HEK293T (cell line): Measurements from ENCODE around the gene PRSS27.

Source experiments
- CTCF ChIA-PET: fragments of 350-600 bp; formaldehyde crosslinking; extraction: SDS; loops from one replicate; lab custom pipeline; 2021; ENCODE audit warnings: antibody characterized with exemption, inconsistent platforms; lab: Yijun Ruan, JAX
- POLR2A ChIA-PET: fragments of 350-600 bp; formaldehyde crosslinking; extraction: SDS; loops from one replicate; lab custom pipeline; 2020; ENCODE audit warnings: antibody characterized with exemption, inconsistent platforms; lab: Yijun Ruan, JAX
- DNase-seq: peaks from one replicate; pipeline ENCODE4 v3.0.0; 2012; ENCODE audit warnings: mixed read lengths; ENCODE audit errors: extremely low spot score
- ARNT ChIP-seq: fragments of 450-650 bp; IDR thresholded peaks from 2 replicates; pipeline ENCODE4 v1.6.1; 2017; ENCODE audit warnings: mild to moderate bottlenecking
- BHLHE40 ChIP-seq: fragments of 450-650 bp; IDR thresholded peaks from 2 replicates; pipeline ENCODE4 v1.6.1; 2016; ENCODE audit warnings: mild to moderate bottlenecking, moderate library complexity, borderline replicate concordance
- CTBP1 ChIP-seq: fragments of 450-650 bp; IDR thresholded peaks from 2 replicates; pipeline ENCODE4 v1.6.1; 2016; ENCODE audit warnings: borderline replicate concordance
- ELF4 ChIP-seq: fragments of 450-650 bp; IDR thresholded peaks from 2 replicates; pipeline ENCODE4 v1.6.1; 2017; ENCODE audit warnings: antibody characterized with exemption
- FOXA1 ChIP-seq: fragments of 450-650 bp; IDR thresholded peaks from 2 replicates; pipeline ENCODE4 v1.6.1; 2016; ENCODE audit warnings: mild to moderate bottlenecking
- FOXK2 ChIP-seq: fragments of 450-650 bp; IDR thresholded peaks from 2 replicates; pipeline ENCODE4 v1.6.1; 2016; ENCODE audit warnings: mild to moderate bottlenecking
- FOXM1 ChIP-seq: fragments of 450-650 bp; IDR thresholded peaks from 2 replicates; pipeline ENCODE4 v1.6.1; 2017; ENCODE audit warnings: mild to moderate bottlenecking, borderline replicate concordance
- HDGF ChIP-seq: fragments of 450-650 bp; IDR thresholded peaks from 2 replicates; pipeline ENCODE4 v1.6.1; 2017; ENCODE audit warnings: antibody characterized with exemption, borderline replicate concordance
- L3MBTL2 ChIP-seq: fragments of 450-650 bp; conservative IDR thresholded peaks from 2 replicates; pipeline ENCODE4 v1.6.1; 2016; ENCODE audit warnings: mild to moderate bottlenecking
- LEF1 ChIP-seq: fragments of 450-650 bp; IDR thresholded peaks from 2 replicates; pipeline ENCODE4 v1.6.1; 2017; ENCODE audit warnings: mild to moderate bottlenecking, borderline replicate concordance
- NFRKB ChIP-seq: fragments of 450-650 bp; IDR thresholded peaks from 2 replicates; pipeline ENCODE4 v1.6.1; 2016; ENCODE audit warnings: mild to moderate bottlenecking, moderate library complexity
- PKNOX1 ChIP-seq: fragments of 450-650 bp; IDR thresholded peaks from 2 replicates; pipeline ENCODE4 v1.6.1; 2016
- SP1 ChIP-seq: fragments of 450-650 bp; IDR thresholded peaks from 2 replicates; pipeline ENCODE4 v1.6.1; 2017
- SUZ12 ChIP-seq: fragments of 450-650 bp; IDR thresholded peaks from 2 replicates; pipeline ENCODE4 v1.6.1; 2016; ENCODE audit warnings: mild to moderate bottlenecking
- TARDBP ChIP-seq: fragments of 450-650 bp; IDR thresholded peaks from 2 replicates; pipeline ENCODE4 v1.6.1; 2016
- ZNF384 ChIP-seq: fragments of 450-650 bp; IDR thresholded peaks from 2 replicates; pipeline ENCODE4 v1.6.1; 2016

PRSS27 gene

GRCh38 chr16:2715519-2715918, 4.5 kb downstream of the PRSS27 start:
- no peak for TF ChIP-seq L3MBTL2
- no peak for TF ChIP-seq ZNF384
- no peak for TF ChIP-seq NFRKB
- TF ChIP-seq BHLHE40, result no peak
- TF ChIP-seq ARNT, result no peak
- no peak for TF ChIP-seq CTBP1
- TF ChIP-seq PKNOX1, result no peak
- TF ChIP-seq FOXM1, result no peak
- TF ChIP-seq TARDBP, result no peak
- no peak for TF ChIP-seq FOXK2
- no peak for TF ChIP-seq HDGF
- no peak for TF ChIP-seq ELF4
- no peak for TF ChIP-seq SP1
- no peak for TF ChIP-seq SUZ12
- no peak for TF ChIP-seq LEF1
- TF ChIP-seq FOXA1, result no peak
- DNase-seq, result no peak
- ChIA-PET POLR2A (no interaction called here), CTCF (no interaction called here)

- DNase-seq, result no peak
- ChIA-PET POLR2A (no interaction called here), CTCF (no interaction called here)
- TF ChIP-seq BHLHE40, result no peak
- TF ChIP-seq TARDBP, result no peak
- TF ChIP-seq SUZ12, result no peak
- no peak for TF ChIP-seq FOXM1
- TF ChIP-seq L3MBTL2, result no peak
- TF ChIP-seq PKNOX1, result no peak
- no peak for TF ChIP-seq FOXA1
- no peak for TF ChIP-seq ELF4
- no peak for TF ChIP-seq CTBP1
- no peak for TF ChIP-seq SP1
- no peak for TF ChIP-seq LEF1
- no peak for TF ChIP-seq NFRKB
- no peak for TF ChIP-seq ZNF384
- TF ChIP-seq FOXK2, result no peak
- TF ChIP-seq ARNT, result no peak
- TF ChIP-seq HDGF, result no peak
These were observed 5.0 kb downstream of the PRSS27 start for GRCh38 chr16:2715064-2715463.

GRCh38 chr16:2713985-2714774, 5.8 kb downstream of the PRSS27 start:
- TF ChIP-seq ELF4, result no peak
- TF ChIP-seq FOXK2, result no peak
- no peak for TF ChIP-seq BHLHE40
- TF ChIP-seq SUZ12, result no peak
- TF ChIP-seq PKNOX1, result no peak
- TF ChIP-seq FOXM1, result no peak
- TF ChIP-seq NFRKB, result no peak
- no peak for TF ChIP-seq TARDBP
- TF ChIP-seq SP1, result no peak
- no peak for TF ChIP-seq HDGF
- TF ChIP-seq FOXA1, result no peak
- no peak for TF ChIP-seq L3MBTL2
- no peak for TF ChIP-seq LEF1
- TF ChIP-seq ZNF384, result no peak
- TF ChIP-seq ARNT, result no peak
- no peak for TF ChIP-seq CTBP1
- POLR2A ChIA-PET, result no interaction called here
- CTCF ChIA-PET, result interaction anchor here (0.6 kb wide), 1 partner anchor 131 kb away, joined by 3 read pairs; no protein-coding TSS in a partner anchor
- no peak for DNase-seq

DNA sequence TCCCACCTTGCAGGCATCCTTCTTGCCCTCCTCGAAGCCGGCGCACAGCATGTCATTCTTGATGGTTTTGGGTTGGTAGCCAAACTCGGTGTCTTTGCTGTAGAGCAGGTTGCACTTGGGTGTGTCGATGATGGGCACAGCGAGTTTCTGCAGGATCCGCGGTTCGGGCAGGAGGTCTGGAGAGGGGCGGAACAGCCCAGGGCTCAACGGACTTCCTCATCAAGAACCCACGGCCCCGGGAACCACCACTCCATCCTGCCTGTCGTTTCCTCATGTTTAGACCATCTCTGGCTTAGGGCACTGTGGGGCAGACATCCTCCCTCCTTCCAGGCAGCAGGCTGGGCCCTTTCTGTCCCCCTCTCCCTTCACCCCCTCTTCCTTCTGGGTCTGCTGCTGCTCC, 6.5 kb downstream of the PRSS27 start:
- TF ChIP-seq CTBP1 (no peak), ELF4 (no peak)
- ChIA-PET CTCF (no interaction called here), POLR2A (no interaction called here)
- no peak for DNase-seq

GRCh38 chr16:2712546-2712945, 7.5 kb downstream of the PRSS27 start:
- TF ChIP-seq FOXA1 (no peak), ELF4 (no peak), SUZ12 (no peak), SP1 (no peak), ARNT (no peak), TARDBP (no peak), L3MBTL2 (no peak), FOXK2 (no peak), CTBP1 (no peak), PKNOX1 (no peak), FOXM1 (no peak), BHLHE40 (no peak), NFRKB (no peak)
- CTCF ChIA-PET, result no interaction called here
- POLR2A ChIA-PET, result no interaction called here
- DNase-seq, result no peak
